Fibroblast of skin of scalp (primary cell): Measurements from ENCODE around the gene CDC25C.
"Not testable (repeated sequence)": the region's sequence is repeated elsewhere in the genome, so short reads cannot be mapped to it uniquely, and the experiment has no call there.

ENCODE experiments used
- DNase-seq: peaks from one replicate; pipeline ENCODE4 v3.0.0-alpha.2; 2013

CDC25C gene

DNA sequence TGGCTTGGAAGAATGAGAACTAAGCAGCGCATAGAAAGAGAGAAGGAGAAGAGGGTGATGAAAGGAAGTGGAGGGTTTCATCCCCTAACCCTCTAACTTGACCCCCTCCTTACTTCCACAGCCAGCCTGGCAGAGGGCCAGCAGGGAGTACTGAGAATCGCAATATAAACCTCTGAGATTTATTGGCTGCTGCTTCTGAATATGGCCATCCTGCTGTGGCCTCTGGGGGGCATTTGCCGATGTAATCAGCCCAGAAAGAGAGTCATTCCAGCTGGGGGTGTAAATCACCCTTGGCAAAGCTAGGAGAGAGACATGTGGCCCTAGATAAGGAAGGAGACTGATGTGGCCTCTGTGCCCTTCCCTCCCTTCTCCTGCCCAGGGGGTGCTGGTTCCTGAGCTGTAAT lies 56.2 kb downstream of the CDC25C start:
- no peak for DNase-seq

DNA sequence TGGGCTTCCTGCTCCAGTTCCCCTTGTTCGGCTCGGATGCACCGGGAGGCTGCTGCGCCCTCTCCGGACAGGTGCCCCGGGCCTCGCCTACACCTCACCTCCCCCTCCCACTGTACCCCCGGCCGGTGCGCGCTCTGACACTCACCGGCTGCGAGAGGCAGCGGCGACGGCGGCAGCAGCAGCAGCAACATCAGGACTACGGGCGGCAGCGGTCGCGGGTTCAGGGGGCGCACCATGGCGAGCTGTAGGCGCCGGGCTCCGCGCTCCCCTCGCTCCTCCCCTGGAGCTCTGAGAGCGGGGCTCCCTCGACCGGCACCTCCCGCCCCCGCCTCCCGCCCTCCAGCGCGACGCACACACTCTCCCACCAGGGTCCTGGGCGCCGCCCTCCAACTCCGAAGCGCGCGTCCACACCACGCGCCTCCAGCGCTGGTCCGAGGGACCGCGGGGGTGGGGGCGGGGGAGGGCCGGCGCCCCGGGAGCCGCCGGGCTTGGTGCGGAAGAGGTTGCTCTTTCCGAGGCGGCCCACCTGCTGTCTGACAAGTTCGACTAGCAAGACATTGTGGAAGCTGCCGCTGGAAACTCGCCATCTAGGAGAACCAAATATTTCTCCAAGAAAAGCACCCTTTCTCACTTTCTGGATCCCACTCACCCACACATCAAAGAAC lies 57.3 kb downstream of the CDC25C start, which contains the start of gene GFRA3:
TSS of gene GFRA3 (minus strand) at position 433 of the 665 bp plus-strand sequence. CDS start at position 236, 197 bp downstream.
- DNase-seq: no peak

DNA sequence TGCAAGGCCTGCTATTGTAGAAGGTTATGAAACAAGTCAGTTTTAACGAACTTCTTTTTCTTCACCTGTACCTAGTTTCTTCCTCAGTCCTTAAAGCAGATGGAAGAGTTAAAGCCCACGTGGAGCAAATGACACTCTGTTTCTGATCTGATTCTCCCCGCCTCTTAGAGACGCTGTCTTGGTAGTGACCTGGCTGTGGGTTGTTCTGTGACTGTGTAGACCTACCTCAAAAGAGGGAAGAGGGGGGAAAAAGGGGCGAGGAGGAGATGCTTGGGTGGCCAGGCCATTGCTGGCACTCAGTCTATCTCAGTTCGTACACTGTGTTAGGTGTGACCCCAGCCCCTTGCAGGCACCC lies 57.8 kb downstream of the CDC25C start:
- DNase-seq: no peak

DNA sequence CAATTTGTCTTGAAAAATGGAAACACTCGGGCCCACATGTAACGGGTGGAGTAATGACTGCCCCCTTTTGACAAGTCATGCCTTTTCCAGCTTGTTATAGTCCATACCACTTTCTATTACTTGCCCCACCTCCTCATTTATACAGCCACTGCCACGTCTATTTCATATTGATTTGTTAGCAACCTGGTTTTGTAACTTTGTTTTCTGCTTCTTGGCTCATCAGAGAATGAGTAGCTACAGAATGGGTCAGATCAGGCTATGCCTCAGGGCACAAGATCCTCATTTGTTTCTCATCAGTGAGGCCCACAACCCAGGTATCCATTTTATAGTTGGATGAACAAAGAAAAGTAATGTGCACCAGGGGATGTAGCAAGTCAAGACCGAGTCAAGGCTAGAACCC lies 58.9 kb downstream of the CDC25C start:
- no peak for DNase-seq

DNA sequence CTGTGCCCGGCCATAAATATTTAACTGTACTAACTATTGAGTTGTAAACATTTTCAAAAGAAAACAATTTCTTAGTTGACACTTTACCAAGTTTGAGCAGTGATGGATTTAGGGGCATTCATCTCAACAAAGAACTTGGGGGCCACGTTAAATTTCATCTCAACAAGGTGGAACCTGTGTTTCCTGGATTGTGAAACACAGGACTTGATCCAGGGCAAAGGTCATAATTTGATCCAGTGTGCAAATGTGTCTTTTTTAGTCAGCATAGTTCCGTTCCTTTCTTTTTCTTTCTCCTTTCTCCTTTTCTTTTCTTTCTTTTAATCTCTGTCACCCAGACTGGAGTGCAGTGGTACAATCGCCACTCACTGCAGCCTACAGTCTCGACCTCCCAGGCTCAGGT lies 60.3 kb downstream of the CDC25C start:
- DNase-seq: no peak

DNA sequence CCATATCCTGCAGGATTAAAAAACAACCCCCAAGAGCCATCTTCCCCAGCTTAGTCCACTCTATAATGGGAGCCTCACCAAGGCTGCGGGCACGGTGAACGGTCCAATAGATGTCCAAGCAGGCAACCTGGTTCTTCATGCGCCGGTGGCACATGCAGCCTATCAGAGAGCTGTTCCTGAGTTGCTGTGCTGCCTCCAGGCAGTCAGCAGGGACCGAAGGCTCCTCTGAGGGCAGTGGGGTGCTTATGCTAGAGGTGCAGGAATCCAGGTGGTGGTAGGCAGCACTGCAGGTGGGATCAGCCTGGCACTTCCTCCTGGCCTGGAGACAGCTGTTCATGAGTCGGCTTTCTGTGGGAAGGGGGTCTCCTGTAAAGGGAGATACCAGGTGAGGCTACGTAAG lies 67.4 kb downstream of the CDC25C start:
- no peak for DNase-seq

DNA sequence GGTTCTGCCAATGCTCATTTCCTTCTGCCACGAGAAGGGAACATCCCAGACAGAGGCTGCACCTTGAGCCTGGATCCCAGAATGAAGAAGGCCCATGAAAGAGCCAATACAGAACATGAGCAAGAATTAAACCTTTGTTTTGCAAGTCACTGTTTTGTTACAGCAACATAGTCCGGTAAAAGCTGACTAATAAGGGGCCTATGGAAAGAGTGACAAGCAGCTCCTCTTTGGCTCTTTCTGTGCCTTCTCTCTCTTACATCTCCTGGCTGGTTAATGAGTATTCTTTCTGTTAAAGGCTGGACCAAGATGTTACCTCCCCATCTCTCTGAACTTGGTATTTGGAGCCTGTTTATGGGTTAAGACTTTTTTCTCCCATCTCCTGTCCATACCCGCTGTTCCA lies 68.0 kb downstream of the CDC25C start:
- no peak for DNase-seq

DNA sequence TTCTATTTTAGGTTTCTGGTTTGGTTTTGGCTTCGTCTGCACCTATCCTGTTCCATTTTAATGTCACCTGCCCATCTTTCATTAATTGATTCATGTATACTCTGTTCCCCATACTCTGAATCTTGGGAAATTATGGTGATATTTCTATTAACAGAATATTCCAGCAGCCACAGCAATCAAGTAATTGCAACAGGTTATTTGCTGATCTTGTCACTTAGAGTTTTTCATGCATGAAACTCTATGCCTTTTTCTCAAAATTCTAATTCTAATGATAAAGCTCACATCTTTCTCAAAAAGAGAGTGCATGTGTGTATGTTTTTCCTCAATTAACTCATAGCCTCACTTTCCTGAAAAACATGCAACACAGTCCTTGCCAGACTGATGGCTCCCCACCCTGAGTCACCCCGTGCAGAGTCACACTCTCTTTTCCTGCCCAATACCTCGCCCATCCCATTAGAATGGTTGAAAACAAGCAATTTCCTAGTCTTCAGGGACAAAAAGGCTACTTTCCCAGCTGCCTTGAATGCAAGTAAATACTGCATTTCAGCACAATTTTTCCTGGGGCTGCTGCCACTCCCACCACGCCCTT lies 72.8 kb downstream of the CDC25C start:
- DNase-seq: no peak

DNA sequence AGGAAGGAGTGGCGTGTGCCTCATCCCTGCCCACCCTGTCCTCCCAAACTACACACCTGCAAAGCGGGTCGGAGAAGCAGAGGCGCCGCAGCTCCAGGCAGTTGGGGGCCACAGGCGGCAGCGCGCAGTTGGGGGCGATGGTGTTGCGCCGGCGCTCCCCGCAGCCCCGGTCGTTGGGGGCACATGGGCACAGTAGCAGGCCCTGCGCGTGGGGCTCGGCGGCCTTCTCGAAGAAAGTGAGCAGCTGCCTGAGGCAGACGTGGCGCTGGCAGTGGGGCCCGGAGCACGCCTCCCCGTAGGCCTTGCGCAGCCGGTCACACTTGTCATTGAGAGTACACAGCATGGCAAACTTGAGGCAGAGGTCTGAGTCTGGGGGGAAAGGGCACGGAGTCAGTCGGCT lies 74.0 kb downstream of the CDC25C start:
- DNase-seq: no peak

DNA sequence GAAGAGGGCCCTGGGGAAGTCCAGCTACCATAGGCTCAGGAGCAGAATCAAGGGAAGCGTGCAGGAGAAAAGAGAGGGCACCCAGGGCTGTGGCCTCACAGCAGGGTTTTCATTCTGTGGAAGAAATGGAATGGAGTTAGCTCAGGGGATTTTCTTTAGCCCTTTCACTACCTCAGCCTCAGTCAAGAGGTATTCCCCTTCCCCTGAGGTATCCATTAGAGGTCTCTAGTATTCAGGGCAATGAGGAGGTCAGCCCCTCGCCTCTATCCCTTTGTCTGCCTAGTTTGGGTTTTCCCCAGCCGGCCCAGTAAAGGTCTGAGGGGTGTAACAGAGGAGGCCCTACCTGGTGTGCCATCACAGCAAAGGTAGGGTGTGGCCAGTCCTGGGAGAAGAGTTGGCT lies 78.7 kb downstream of the CDC25C start:
- DNase-seq: no peak

DNA sequence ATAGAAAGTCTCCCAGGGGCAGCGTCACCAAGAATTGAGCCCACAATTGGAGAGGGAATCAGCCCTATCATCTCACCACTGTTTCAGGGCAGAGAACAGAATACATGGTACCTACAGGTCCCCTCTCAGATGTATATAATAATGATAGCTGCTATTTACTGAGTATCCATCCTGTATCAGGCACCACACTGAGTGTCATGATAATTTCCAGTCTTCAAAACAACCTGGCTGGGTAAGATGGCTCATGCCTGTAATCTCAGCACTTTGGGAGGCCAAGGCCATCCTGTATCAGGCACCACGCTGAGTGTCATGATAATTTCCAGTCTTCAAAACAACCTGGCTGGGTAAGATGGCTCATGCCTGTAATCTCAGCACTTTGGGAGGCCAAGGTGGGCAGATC lies 83.8 kb downstream of the CDC25C start:
- not testable (repeated sequence) for DNase-seq

DNA sequence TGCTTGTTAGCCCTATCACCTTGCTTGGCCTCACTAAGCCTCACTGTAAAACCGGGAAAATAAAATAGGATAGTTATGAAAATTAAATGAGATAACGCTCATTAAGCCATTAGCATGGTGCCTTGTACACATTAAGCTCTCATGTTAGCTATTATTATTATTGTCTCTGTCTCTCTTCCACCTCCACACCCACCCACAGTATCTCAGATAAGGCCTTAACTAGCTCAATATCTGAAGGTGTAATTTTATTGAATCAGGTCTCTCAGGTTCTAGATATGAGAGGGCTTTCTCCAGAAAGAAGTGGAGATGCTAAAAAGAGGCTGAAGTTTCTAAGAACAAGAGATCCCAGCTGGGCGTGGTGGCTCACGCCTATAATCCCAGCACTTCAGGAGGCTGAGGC lies 84.8 kb downstream of the CDC25C start:
- no peak for DNase-seq

DNA sequence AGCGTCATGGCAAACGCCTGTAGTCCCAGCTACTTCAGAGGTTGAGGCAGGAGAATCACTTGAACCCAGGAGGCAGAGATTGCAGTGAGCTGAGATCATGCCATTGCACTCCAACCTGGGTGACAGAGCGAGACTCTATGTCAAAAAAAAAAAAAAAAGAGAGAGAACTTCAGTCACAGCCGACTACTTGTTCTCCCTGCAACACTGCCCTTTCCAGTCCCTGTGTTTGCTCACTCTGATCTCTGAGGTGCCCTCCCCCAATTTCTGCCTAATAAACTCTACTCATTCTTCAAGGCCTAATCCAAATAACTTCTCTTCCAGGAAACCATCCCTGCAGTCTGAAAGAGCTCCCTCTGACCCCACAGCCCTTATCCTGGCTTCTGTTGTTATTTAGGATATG lies 85.3 kb downstream of the CDC25C start:
- no peak for DNase-seq

DNA sequence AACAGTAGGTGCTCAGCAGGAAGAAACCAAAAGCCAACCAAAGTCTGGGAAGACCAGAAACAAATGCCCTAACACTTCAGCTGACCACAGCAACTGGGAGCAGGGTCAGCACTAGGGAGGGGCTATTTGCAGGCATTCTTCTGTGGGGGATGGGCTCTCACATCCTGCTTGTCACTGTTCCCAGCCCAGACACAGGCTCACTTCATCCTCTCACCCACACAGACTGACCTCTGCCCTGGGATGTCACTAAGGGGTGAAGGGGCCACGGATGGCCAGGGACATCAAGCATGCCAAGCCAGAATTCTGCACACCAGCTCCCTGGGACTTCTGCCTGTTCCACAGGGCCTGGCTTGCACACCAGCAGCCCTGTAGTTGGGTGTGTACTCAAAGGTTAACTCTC lies 85.9 kb downstream of the CDC25C start:
- no peak for DNase-seq

DNA sequence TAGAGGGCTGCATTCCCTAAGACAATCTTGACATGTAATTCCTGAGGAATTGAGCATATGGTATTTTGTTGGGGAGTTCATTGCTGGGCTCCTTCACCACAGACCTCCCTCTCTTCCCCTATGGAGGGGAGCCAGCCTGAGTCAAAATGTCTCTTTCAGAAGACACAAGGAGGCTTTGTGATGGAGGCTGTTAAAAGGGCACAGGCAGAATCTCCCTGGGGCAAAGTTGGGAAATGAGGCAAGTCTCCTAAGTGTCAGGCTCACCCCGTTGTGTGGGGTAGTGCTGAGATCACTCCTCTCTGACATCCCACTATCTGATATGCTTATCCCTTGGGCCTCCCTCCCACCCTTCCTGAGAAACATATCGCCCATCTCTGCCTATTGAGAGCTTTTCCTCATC lies 87.8 kb downstream of the CDC25C start:
- peak; percentile 5 for DNase-seq

DNA sequence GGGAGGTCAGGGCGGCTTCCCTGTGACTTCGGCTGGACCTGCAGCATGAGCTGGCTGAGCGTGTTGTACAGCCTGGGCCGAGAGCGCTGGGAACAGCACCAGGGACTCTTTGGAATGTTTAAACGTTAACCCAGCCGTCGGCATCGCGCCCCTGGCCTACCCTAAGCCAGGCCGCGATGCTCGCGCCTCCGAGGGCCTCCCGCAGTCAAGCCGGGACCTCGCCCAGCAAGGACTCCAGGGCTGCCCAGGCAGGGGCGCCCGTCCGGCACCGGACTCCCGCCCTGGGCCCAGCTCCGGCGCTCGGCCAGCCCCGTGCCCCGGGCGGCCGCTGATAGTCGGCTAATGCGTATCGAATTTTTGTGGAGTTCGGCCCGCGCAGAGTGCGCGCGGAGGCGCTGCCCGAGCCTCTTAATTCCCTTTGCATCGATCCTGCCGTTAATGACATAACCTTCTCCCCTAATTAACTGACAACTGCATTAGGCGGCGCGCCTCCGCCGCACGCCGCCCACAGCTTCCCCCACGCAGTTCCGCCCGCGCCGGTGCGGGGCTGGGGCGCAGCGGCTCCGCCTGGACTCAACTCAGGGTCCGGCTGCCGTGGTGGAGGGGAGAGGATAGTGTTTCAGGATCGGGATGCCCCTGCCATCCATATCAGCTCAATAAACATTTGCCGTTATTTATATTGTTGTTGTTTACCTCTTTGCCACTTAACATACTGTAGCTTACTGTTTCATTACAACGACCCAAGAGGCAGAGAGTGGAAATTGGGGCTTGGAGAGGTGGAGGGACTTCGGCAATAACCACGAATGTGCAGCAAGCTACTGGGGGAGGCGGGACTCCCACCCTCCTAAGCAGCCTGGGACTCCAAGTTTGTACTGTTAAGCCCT lies 89.7 kb downstream of the CDC25C start:
- peak; percentile 17 for DNase-seq

DNA sequence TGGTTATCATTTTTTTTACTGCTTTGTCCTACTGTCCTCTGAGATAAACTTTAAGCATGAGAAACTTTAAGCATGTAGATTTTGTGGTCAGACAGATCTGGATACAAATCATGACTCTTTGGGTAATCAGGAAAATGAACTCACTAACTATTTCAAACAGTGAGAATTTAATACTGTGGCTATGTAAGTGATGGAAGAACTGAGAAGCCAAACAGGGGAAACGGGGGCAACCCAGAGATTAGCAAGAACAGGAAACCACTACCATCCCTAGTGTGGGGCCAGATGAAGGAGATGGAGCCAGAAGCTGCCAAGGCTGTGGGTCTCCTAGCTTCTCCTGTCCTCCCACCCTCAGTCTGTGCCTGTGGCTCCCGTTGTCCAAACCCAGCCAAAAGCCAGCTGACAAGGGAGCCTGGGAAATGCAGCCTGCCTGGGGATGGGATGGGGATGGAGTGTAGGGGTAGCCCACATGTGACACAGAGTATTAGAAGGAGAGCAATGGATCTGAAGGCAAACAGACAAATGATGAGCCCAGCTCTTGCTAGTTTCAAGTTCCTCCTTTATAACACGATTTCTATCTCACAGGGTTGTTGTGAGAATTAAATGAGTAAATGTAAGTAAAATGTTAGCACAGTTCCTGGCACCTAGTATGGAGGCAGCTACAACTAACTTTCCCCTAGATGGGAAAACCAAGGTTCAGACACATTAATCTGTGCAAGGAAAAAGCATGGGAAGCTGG lies 90.8 kb downstream of the CDC25C start:
- DNase-seq: no peak

DNA sequence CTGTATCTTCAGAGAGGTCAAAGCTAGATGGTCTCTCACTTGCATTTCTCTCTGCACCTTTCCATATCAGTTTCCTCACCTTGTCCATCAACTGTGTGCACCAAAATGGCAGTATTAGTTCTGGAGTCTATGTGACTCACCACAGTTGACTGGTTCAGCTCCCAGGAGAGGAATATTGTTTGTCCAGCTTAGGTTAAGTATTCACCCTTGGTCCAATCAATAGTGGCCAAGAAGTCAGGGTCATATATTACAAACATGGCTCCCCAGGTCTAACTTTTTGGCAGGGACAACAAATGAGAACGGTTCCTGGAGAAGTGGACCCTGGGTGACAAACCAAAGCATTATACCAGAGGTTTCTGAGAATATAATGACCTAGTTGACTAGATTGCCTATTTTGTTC lies 93.6 kb downstream of the CDC25C start:
- no peak for DNase-seq
